GM18498 (cell line): Measurements from ENCODE around the gene ATP9B.
"Not testable (repeated sequence)": the region's sequence is repeated elsewhere in the genome, so short reads cannot be mapped to it uniquely, and the experiment has no call there.

Experiments
- ATAC-seq: cut with Tn5 transposase; IDR thresholded peaks from one replicate; pipeline ENCODE4 v1.9.1; 2021; ENCODE audit warnings: mild to moderate bottlenecking, moderate library complexity; ENCODE audit not compliant: unreplicated experiment

ATP9B gene

GRCh38 chr18:79322441-79322840 is 253.2 kb downstream of the ATP9B start:
- ATAC-seq, result no peak

- no peak for ATAC-seq
Measured at GRCh38 chr18:79323471-79323870, 254.3 kb downstream of the ATP9B start.

- ATAC-seq, result no peak
Measured at GRCh38 chr18:79326413-79327198, 257.4 kb downstream of the ATP9B start.

GRCh38 chr18:79327199-79327721 is 258.1 kb downstream of the ATP9B start:
- ATAC-seq, result no peak

- ATAC-seq, result not testable (repeated sequence)
Measured at GRCh38 chr18:79327915-79328314, 258.7 kb downstream of the ATP9B start.

GRCh38 chr18:79328887-79329286 is 259.7 kb downstream of the ATP9B start:
- ATAC-seq, result no peak

- ATAC-seq, result no peak
Measured at GRCh38 chr18:79329786-79330185, 260.6 kb downstream of the ATP9B start.

- ATAC-seq, result no peak
Measured at GRCh38 chr18:79332646-79333045, 263.5 kb downstream of the ATP9B start.

- no peak for ATAC-seq
Measured at GRCh38 chr18:79333046-79333445, 263.9 kb downstream of the ATP9B start.

GRCh38 chr18:79334496-79335233 is 265.5 kb downstream of the ATP9B start:
- ATAC-seq, result no peak

- no peak for ATAC-seq
Measured at GRCh38 chr18:79335833-79336360, 266.7 kb downstream of the ATP9B start.

- no peak for ATAC-seq
Measured at GRCh38 chr18:79336556-79337142, 267.5 kb downstream of the ATP9B start.

GRCh38 chr18:79337184-79337583 is 268.0 kb downstream of the ATP9B start:
- ATAC-seq, result no peak

GRCh38 chr18:79337620-79338019 is 268.4 kb downstream of the ATP9B start:
- ATAC-seq, result no peak

- ATAC-seq, result no peak
Measured at GRCh38 chr18:79339094-79339908, 270.1 kb downstream of the ATP9B start.

GRCh38 chr18:79343567-79344207 is 274.5 kb downstream of the ATP9B start:
- no peak for ATAC-seq

- ATAC-seq, result no peak
Measured at GRCh38 chr18:79344208-79344581, 275.0 kb downstream of the ATP9B start.

GRCh38 chr18:79345366-79345765 is 276.2 kb downstream of the ATP9B start:
- no peak for ATAC-seq

GRCh38 chr18:79345981-79346380 is 276.8 kb downstream of the ATP9B start:
- ATAC-seq, result no peak

- ATAC-seq, result no peak
Measured at GRCh38 chr18:79348066-79348465, 278.9 kb downstream of the ATP9B start.
